HepG2 (cell line): ENCODE results near the gene FBXL7. TPM values are rescaled to one million over a fixed set of nuclear protein-coding genes. Genes with fewer than 3 reads are reported as not detected.

ENCODE experiments used
- ATAC-seq: fragments of 200-7000 bp; cut with Tn5 transposase; 3 replicates; pipeline ENCODE4 v1.9.1; 2020; ENCODE audit warnings: mild to moderate bottlenecking, moderate library complexity
- BruUV-seq: library from RNA; stranded (reverse); fragments of 400-500 nt; replicated peaks from 2 replicates; lab custom pipeline; 2021; lab: Mats Ljungman, UMichigan
- CTCF ChIA-PET: fragments of 300-600 bp; formaldehyde crosslinking; extraction: SDS; loops from one replicate; lab custom pipeline; 2021; ENCODE audit warnings: low total read pairs, inconsistent platforms, low intra/inter-chr PET ratio; lab: Yijun Ruan, JAX
- POLR2A ChIA-PET: fragments of 350-600 bp; sonication (Branson Sonifier 250); formaldehyde crosslinking; loops from one replicate; lab custom pipeline; 2020; ENCODE audit warnings: antibody characterized with exemption, inconsistent platforms; lab: Yijun Ruan, JAX
- DNase-seq: peaks from one replicate; pipeline ENCODE4 v3.0.0-alpha.2; 2015; ENCODE audit warnings: low spot score
- FAIRE-seq: peaks from 3 replicates; lab custom pipeline; 2011; peaks lifted over from hg19 to GRCh38; lab: Jason Lieb, UNC
- H2AFZ ChIP-seq: one replicate; pipeline ENCODE4 v1.6.1; 2011; ENCODE audit warnings: low read length, inconsistent platforms
- H3K27ac ChIP-seq: fragments of 300-600 bp; 3 replicates; pipeline ENCODE4 v1.8.0; 2011; ENCODE audit warnings: mixed run types, mild to moderate bottlenecking, mixed read lengths, low read length, inconsistent platforms; ENCODE audit not compliant: insufficient read depth; ENCODE audit errors: extremely low read length
- H3K27me3 ChIP-seq, 2 experiments: fragments of 200-600 bp in 1 of 2; 2 replicates in 1 of 2; 3 replicates in 1 of 2; pipeline versions ENCODE4 v1.6.0 to v1.8.0; 2011; ENCODE audit warnings: low read length in 2 of 2, mild to moderate bottlenecking in 2 of 2, moderate library complexity in 2 of 2, inconsistent platforms in 1 of 2; ENCODE audit not compliant: insufficient read depth in 2 of 2, control insufficient read depth in 1 of 2
- H3K36me3 ChIP-seq, 2 experiments: fragments of 200-600 bp in 1 of 2; replicated peaks in 1 of 2; 2 replicates in 1 of 2; 3 replicates in 1 of 2; pipeline versions ENCODE4 v1.5.1 to v1.8.0; 2011; ENCODE audit warnings: low read length in 2 of 2, inconsistent platforms in 1 of 2; ENCODE audit not compliant: insufficient read depth in 2 of 2, control insufficient read depth in 1 of 2
- H3K4me1 ChIP-seq: 2 replicates; pipeline ENCODE4 v1.5.1; 2012; ENCODE audit warnings: low read length, inconsistent platforms; ENCODE audit not compliant: insufficient read depth
- H3K4me2 ChIP-seq: 2 replicates; pipeline ENCODE4 v1.6.0; 2011; ENCODE audit warnings: low read depth, low read length, inconsistent platforms
- H3K4me3 ChIP-seq, 3 experiments: fragments of 200-600 bp in 1 of 3; sonication (generic), shearing (Covaris generic) in 1 of 3; replicated peaks in 1 of 3; 2 replicates each; pipeline ENCODE4 v1.5.1; 2011 to 2016; ENCODE audit warnings: low read length in 3 of 3, inconsistent platforms in 2 of 3, low read depth in 2 of 3, mild to moderate bottlenecking in 2 of 3, control low read depth in 1 of 3, mixed read lengths in 1 of 3; ENCODE audit not compliant: insufficient read depth in 1 of 3
- H3K79me2 ChIP-seq: one replicate; pipeline ENCODE4 v1.6.1; 2011; ENCODE audit warnings: low read length, inconsistent platforms; ENCODE audit not compliant: insufficient read depth
- H3K9ac ChIP-seq: 2 replicates; pipeline ENCODE4 v1.6.0; 2011; ENCODE audit warnings: mild to moderate bottlenecking, low read depth, low read length, inconsistent platforms; ENCODE audit not compliant: insufficient read depth
- H3K9me3 ChIP-seq: 2 replicates; pipeline ENCODE4 v1.5.1; 2012; ENCODE audit warnings: mild to moderate bottlenecking, low read length
- H4K20me1 ChIP-seq: 2 replicates; pipeline ENCODE4 v1.6.0; 2011; ENCODE audit warnings: inconsistent platforms, mild to moderate bottlenecking, low read length, moderate library complexity; ENCODE audit not compliant: insufficient read depth
- NFYB ChIP-seq: sonication (generic); formaldehyde crosslinking; IDR thresholded peaks from 2 replicates; pipeline ENCODE4 v1.4.0; 2020; ENCODE audit warnings: missing genetic modification reagents
- ZIK1 ChIP-seq: sonication (generic); formaldehyde crosslinking; IDR thresholded peaks from 2 replicates; pipeline ENCODE4 v1.5.0; 2020; ENCODE audit warnings: mild to moderate bottlenecking, low read depth, missing genetic modification reagents, borderline replicate concordance
- ZNF746 ChIP-seq: sonication (generic); formaldehyde crosslinking; IDR thresholded peaks from 2 replicates; pipeline ENCODE4 v1.8.0; 2022; ENCODE audit warnings: mild to moderate bottlenecking, missing genetic modification reagents
- WGBS: methylation state at CpG from one replicate; pipeline ENCODE4 v1.1.6; 2017; ENCODE audit warnings: low lambda C conversion rate; 5-methylcytosine and 5-hydroxymethylcytosine counted together
- in situ Hi-C: cut with HindIII; loops from 2 replicates; pipeline ENCODE4 v1.10.0; 2017; ENCODE audit warnings: low pct_unique_long_range_greater_than_20kb; ENCODE audit not compliant: extremely low pct_ligation_motif_present
- intact Hi-C: fragments of 100-400 bp; cut with micrococcal nuclease; formaldehyde crosslinking; loops from one replicate; pipeline ENCODE4 v1.10.0; 2022; ENCODE audit not compliant: unreplicated experiment
- polyA plus RNA-seq, 8 experiments: library from polyadenylated mRNA; depleted of rRNA in 3 of 8; stranded (reverse) in 7 of 8; unstranded in 1 of 8; fragments of >200 nt; fragmentation: Illumina TruSeq in 4 of 8; extraction: Trizol in 4 of 8; gene quantifications; 2 replicates each; pipeline versions ENCODE4 v1.2.1 to v1.2.3, GENCODE V29; 2011 to 2016; ENCODE audit warnings: low read depth in 4 of 8, missing spikeins in 1 of 8, mixed read lengths in 1 of 8; ENCODE audit not compliant: insufficient read depth in 1 of 8
- total RNA-seq, 5 experiments: library from RNA; depleted of rRNA; stranded (reverse); fragments of >200 nt; fragmentation: Illumina TruSeq; extraction: Trizol; gene quantifications; 2 replicates each; pipeline ENCODE4 v1.2.3, GENCODE V29; 2016; ENCODE audit warnings: low read depth in 1 of 5
- TF ChIP-seq, protein P1 (sequence below): sonication (generic); formaldehyde crosslinking; conservative IDR thresholded peaks from 2 replicates; pipeline ENCODE4 v1.8.0; 2022; ENCODE audit warnings: mild to moderate bottlenecking, moderate library complexity, missing genetic modification reagents

FBXL7 gene
- total and polyA plus RNA-seq, 2 of the 13 experiments (the other 11 are each of a cell fraction or from before 2014, with no cell fraction given), result 0.07 TPM; not detected in 1

- ChIA-PET POLR2A (no interaction called here), CTCF (no interaction called here)
- no peak overlapping the region for H3K9ac ChIP-seq
- in situ Hi-C loops (no loop called here), intact Hi-C loops (no loop called here)
- 4% methylated on average over 2 of the region's 2 CpGs for WGBS
- no peak for DNase-seq
- no peak overlapping the region for H3K4me3 ChIP-seq
- H4K20me1 ChIP-seq, result no peaks in the 10 kb centered on the region
- H3K4me1 ChIP-seq, result no peaks in the 10 kb centered on the region
- H2AFZ ChIP-seq, result no peak overlapping the region
- FAIRE-seq, result no peak
- ATAC-seq, result no peak
- no peak for TF ChIP-seq ZNF746 (CRISPR knock-in tag)
- TF ChIP-seq, all 625 proteins: peak for 0
- no peaks in the 10 kb centered on the region for H3K27me3 ChIP-seq
- H3K9me3 ChIP-seq, result no peaks in the 10 kb centered on the region
- BruUV-seq, result no TSS peak
- no peaks in the 10 kb centered on the region for H3K36me3 ChIP-seq
- H3K27ac ChIP-seq, result no peak overlapping the region
- H3K4me2 ChIP-seq, result no peak overlapping the region
- H3K79me2 ChIP-seq, result no peaks in the 10 kb centered on the region
These were observed 29.8 kb downstream of the FBXL7 start for GRCh38 chr5:15529821-15530220.

- DNase-seq (no peak), FAIRE-seq (no peak), ATAC-seq (no peak)
- H3K4me2 ChIP-seq, result no peak overlapping the region
- H3K79me2 ChIP-seq, result no peaks in the 10 kb centered on the region
- no peaks in the 10 kb centered on the region for H4K20me1 ChIP-seq
- no peak overlapping the region for H3K9ac ChIP-seq
- TF ChIP-seq, protein P1, sequence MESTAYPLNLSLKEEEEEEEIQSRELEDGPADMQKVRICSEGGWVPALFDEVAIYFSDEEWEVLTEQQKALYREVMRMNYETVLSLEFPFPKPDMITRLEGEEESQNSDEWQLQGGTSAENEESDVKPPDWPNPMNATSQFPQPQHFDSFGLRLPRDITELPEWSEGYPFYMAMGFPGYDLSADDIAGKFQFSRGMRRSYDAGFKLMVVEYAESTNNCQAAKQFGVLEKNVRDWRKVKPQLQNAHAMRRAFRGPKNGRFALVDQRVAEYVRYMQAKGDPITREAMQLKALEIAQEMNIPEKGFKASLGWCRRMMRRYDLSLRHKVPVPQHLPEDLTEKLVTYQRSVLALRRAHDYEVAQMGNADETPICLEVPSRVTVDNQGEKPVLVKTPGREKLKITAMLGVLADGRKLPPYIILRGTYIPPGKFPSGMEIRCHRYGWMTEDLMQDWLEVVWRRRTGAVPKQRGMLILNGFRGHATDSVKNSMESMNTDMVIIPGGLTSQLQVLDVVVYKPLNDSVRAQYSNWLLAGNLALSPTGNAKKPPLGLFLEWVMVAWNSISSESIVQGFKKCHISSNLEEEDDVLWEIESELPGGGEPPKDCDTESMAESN (CRISPR knock-in tag), result no peak
- TF ChIP-seq ZIK1 (no peak), NFYB (CRISPR knock-in tag) (no peak)
- H3K4me1 ChIP-seq, result no peaks in the 10 kb centered on the region
- no peak overlapping the region for H2AFZ ChIP-seq
- no peak overlapping the region for H3K4me3 ChIP-seq
- H3K27me3 ChIP-seq, result no peaks in the 10 kb centered on the region
- ChIA-PET POLR2A (no interaction called here), CTCF (no interaction called here)
- H3K36me3 ChIP-seq, result no peaks in the 10 kb centered on the region
- in situ Hi-C loops, result no loop called here
- H3K27ac ChIP-seq, result no peak overlapping the region
- WGBS, result 3% methylated on average over 5 of the region's 5 CpGs
- H3K9me3 ChIP-seq, result no peaks in the 10 kb centered on the region
- intact Hi-C loops, result no loop called here
- no TSS peak for BruUV-seq
These were observed 33.3 kb downstream of the FBXL7 start for GRCh38 chr5:15533129-15533893.
